A549 (cell line): ENCODE measurements around the gene EML4. TPM values are rescaled to one million over a fixed set of nuclear protein-coding genes. Genes with fewer than 3 reads are reported as not detected.

ENCODE experiments used
- ATAC-seq, 2 experiments: fragments of 200-7000 bp in 1 of 2; fragments of >200 bp in 1 of 2; cut with Nextera tagmentation in 1 of 2; cut with Tn5 transposase in 1 of 2; 3 replicates each; pipeline versions ENCODE4 v1.8.0 to v1.9.1; 2018 to 2020; ENCODE audit warnings: mild to moderate bottlenecking in 1 of 2, moderate library complexity in 1 of 2
- CTCF ChIA-PET: fragments of 300-600 bp; sonication (Branson Sonifier 250); formaldehyde crosslinking; extraction: SDS; loops from one replicate; lab custom pipeline; 2021; ENCODE audit warnings: antibody characterized with exemption, inconsistent platforms; lab: Yijun Ruan, JAX
- POLR2A ChIA-PET: fragments of 350-600 bp; formaldehyde crosslinking; extraction: SDS; loops from one replicate; lab custom pipeline; 2021; ENCODE audit warnings: antibody characterized with exemption, inconsistent platforms; lab: Yijun Ruan, JAX
- DNase-seq, 2 experiments: peaks; one replicate each; pipeline versions ENCODE4 v3.0.0 to v3.0.0-alpha.2; 2011 to 2016; ENCODE audit warnings: low read depth in 1 of 2, low spot score in 1 of 2
- FAIRE-seq: peaks from 2 replicates; lab custom pipeline; 2011; peaks lifted over from hg19 to GRCh38; lab: Jason Lieb, UNC
- H3K27ac ChIP-seq, 2 experiments: fragments of >200 bp; sonication (Bioruptor Twin); formaldehyde crosslinking; 3 replicates each; pipeline ENCODE4 v1.5.1; 2016 to 2017
- H3K4me1 ChIP-seq: fragments of >200 bp; sonication (Bioruptor Twin); formaldehyde crosslinking; 3 replicates; pipeline ENCODE4 v1.6.1; 2016
- H3K4me2 ChIP-seq: fragments of >200 bp; sonication (Bioruptor Twin); formaldehyde crosslinking; 3 replicates; pipeline ENCODE4 v1.6.1; 2016
- H3K4me3 ChIP-seq: fragments of >200 bp; sonication (Bioruptor Twin); formaldehyde crosslinking; 3 replicates; pipeline ENCODE4 v1.5.1; 2016
- H3K9me3 ChIP-seq: fragments of >200 bp; sonication (Bioruptor Twin); formaldehyde crosslinking; 3 replicates; pipeline ENCODE4 v1.6.1; 2016
- BHLHE40 ChIP-seq: IDR thresholded peaks from 2 replicates; pipeline ENCODE4 v1.6.1; 2012; ENCODE audit warnings: low read depth, low read length, inconsistent platforms
- CBX2 ChIP-seq: fragments of 200-600 bp; sonication (generic); IDR thresholded peaks from 2 replicates; pipeline ENCODE4 v1.6.1; 2016; ENCODE audit warnings: low read depth, mild to moderate bottlenecking, borderline replicate concordance
- CBX8 ChIP-seq: fragments of 200-600 bp; sonication (generic); IDR thresholded peaks from 2 replicates; pipeline ENCODE4 v1.6.1; 2016
- CEBPB ChIP-seq, 2 experiments: fragments of >200 bp in 1 of 2; sonication (Bioruptor Twin) in 1 of 2; formaldehyde crosslinking in 1 of 2; IDR thresholded peaks; 2 replicates each; pipeline ENCODE4 v1.6.1; 2012 to 2016
- CHD2 ChIP-seq: fragments of 150-350 bp; IDR thresholded peaks from 2 replicates; pipeline ENCODE4 v1.6.1; 2014; ENCODE audit warnings: low read length; ENCODE audit not compliant: partially characterized antibody
- EP300 ChIP-seq, 2 experiments: fragments of >200 bp; sonication (Bioruptor Twin); formaldehyde crosslinking; IDR thresholded peaks; 2 replicates in 1 of 2; 3 replicates in 1 of 2; pipeline ENCODE4 v1.6.1; 2016 to 2017
- ESRRA ChIP-seq: fragments of 150-350 bp; IDR thresholded peaks from 2 replicates; pipeline ENCODE4 v1.6.1; 2014; ENCODE audit warnings: mild to moderate bottlenecking, low read length, borderline replicate concordance
- FOSL2 ChIP-seq, 2 experiments: fragments of 450-650 bp in 1 of 2; fragments of >200 bp in 1 of 2; sonication (Bioruptor Twin) in 1 of 2; formaldehyde crosslinking; IDR thresholded peaks; 2 replicates each; pipeline versions ENCODE4 v1.5.0 to v1.6.1; 2016 to 2020; ENCODE audit warnings: mild to moderate bottlenecking in 1 of 2, moderate library complexity in 1 of 2
- FOXS1 ChIP-seq: fragments of 250-450 bp; sonication (Bioruptor Pico); IDR thresholded peaks from 2 replicates; pipeline ENCODE4 v1.5.0; 2020; ENCODE audit warnings: mild to moderate bottlenecking, moderate library complexity
- HEYL ChIP-seq: fragments of 250-450 bp; sonication (Bioruptor Pico); IDR thresholded peaks from 2 replicates; pipeline ENCODE4 v1.8.0; 2021; ENCODE audit warnings: mild to moderate bottlenecking, moderate library complexity
- KDM5A ChIP-seq: fragments of 200-600 bp; sonication (generic); IDR thresholded peaks from 2 replicates; pipeline ENCODE4 v1.6.1; 2016; ENCODE audit warnings: antibody characterized with exemption, mild to moderate bottlenecking
- MAFK ChIP-seq: fragments of 450-650 bp; IDR thresholded peaks from 2 replicates; pipeline ENCODE4 v1.6.1; 2014; ENCODE audit not compliant: partially characterized antibody
- MAZ ChIP-seq: fragments of 150-350 bp; IDR thresholded peaks from 2 replicates; pipeline ENCODE4 v1.6.1; 2014; ENCODE audit warnings: antibody characterized with exemption, low read depth, low read length, borderline replicate concordance
- MYC ChIP-seq: IDR thresholded peaks from 2 replicates; pipeline ENCODE4 v1.6.1; 2012; ENCODE audit warnings: mild to moderate bottlenecking, inconsistent platforms, low read length, improper control_type of control experiment, borderline replicate concordance
- NFE2L2 ChIP-seq: fragments of 150-350 bp; conservative IDR thresholded peaks from 2 replicates; pipeline ENCODE4 v1.6.1; 2014; ENCODE audit warnings: low read length
- NPAS2 ChIP-seq: fragments of 250-450 bp; sonication (Bioruptor Pico); IDR thresholded peaks from 2 replicates; pipeline ENCODE4 v1.8.0; 2022; ENCODE audit warnings: mild to moderate bottlenecking, moderate library complexity, borderline replicate concordance
- POLR2A ChIP-seq: IDR thresholded peaks from 2 replicates; pipeline ENCODE4 v1.6.1; 2012; ENCODE audit warnings: mild to moderate bottlenecking, low read length
- RCOR1 ChIP-seq: fragments of 150-350 bp; IDR thresholded peaks from 2 replicates; pipeline ENCODE4 v1.6.1; 2014; ENCODE audit warnings: antibody characterized with exemption, low read length, low read depth
- RNF2 ChIP-seq: fragments of 200-600 bp; sonication (generic); IDR thresholded peaks from 2 replicates; pipeline ENCODE4 v1.6.1; 2016; ENCODE audit warnings: low read depth, mild to moderate bottlenecking, antibody characterized with exemption, moderate library complexity, borderline replicate concordance
- SMC3 ChIP-seq: fragments of >200 bp; sonication (Bioruptor Twin); formaldehyde crosslinking; IDR thresholded peaks from 3 replicates; pipeline ENCODE4 v1.6.1; 2018; ENCODE audit warnings: inconsistent platforms
- SREBF2 ChIP-seq: fragments of 450-650 bp; IDR thresholded peaks from 2 replicates; pipeline ENCODE4 v1.6.1; 2014; ENCODE audit warnings: mild to moderate bottlenecking, moderate library complexity
- TFCP2L1 ChIP-seq: fragments of 250-450 bp; sonication (Bioruptor Pico); IDR thresholded peaks from 2 replicates; pipeline ENCODE4 v1.5.0; 2021; ENCODE audit warnings: mild to moderate bottlenecking
- ZFP36 ChIP-seq: fragments of 450-650 bp; IDR thresholded peaks from 2 replicates; pipeline ENCODE4 v1.6.1; 2014; ENCODE audit warnings: borderline replicate concordance; ENCODE audit not compliant: partially characterized antibody
- ZNF302 ChIP-seq: fragments of 250-450 bp; sonication (Bioruptor Pico); IDR thresholded peaks from 2 replicates; pipeline ENCODE4 v1.9.0; 2021; ENCODE audit warnings: inconsistent platforms, mild to moderate bottlenecking, moderate library complexity
- ZSCAN20 ChIP-seq: fragments of 250-450 bp; sonication (Bioruptor Pico); IDR thresholded peaks from 2 replicates; pipeline ENCODE4 v1.8.0; 2022; ENCODE audit warnings: mild to moderate bottlenecking, moderate library complexity
- WGBS: methylation state at CpG from one replicate; pipeline ENCODE4 v1.1.6; 2017; ENCODE audit errors: missing lambda C conversion rate; 5-methylcytosine and 5-hydroxymethylcytosine counted together
- polyA plus RNA-seq, 4 experiments: library from polyadenylated mRNA; depleted of rRNA in 3 of 4; stranded (reverse); fragments of >200 nt; fragmentation: RNase III in 1 of 4; extraction: RNeasy Plus Mini Kit Qiagen cat#74134 plus additional on column Dnase treatment in 1 of 4; gene quantifications; 2 replicates in 3 of 4; 3 replicates in 1 of 4; pipeline ENCODE4 v1.2.3, GENCODE V29; 2011 to 2017
- TF ChIP-seq, protein P1 (sequence below): IDR thresholded peaks from 2 replicates; pipeline ENCODE4 v1.6.1; 2012; ENCODE audit warnings: low read depth, borderline replicate concordance
- TF ChIP-seq, protein P2 (sequence below): fragments of 250-450 bp; sonication (Bioruptor Pico); IDR thresholded peaks from 2 replicates; pipeline ENCODE4 v1.5.0; 2021; ENCODE audit warnings: mild to moderate bottlenecking, moderate library complexity, borderline replicate concordance
- TF ChIP-seq, protein P3 (sequence below): IDR thresholded peaks from 2 replicates; pipeline ENCODE4 v1.6.1; 2012
- TF ChIP-seq, protein P4 (sequence below): fragments of 450-650 bp; IDR thresholded peaks from 2 replicates; pipeline ENCODE4 v1.6.1; 2014; ENCODE audit warnings: antibody characterized with exemption
- TF ChIP-seq, protein P5 (sequence below): fragments of 200-600 bp; sonication (generic); IDR thresholded peaks from 2 replicates; pipeline ENCODE4 v1.6.1; 2016; ENCODE audit warnings: antibody characterized with exemption, mild to moderate bottlenecking, moderate library complexity
- TF ChIP-seq, protein P6 (sequence below): fragments of >200 bp; sonication (Bioruptor Twin); formaldehyde crosslinking; IDR thresholded peaks from 3 replicates; pipeline ENCODE4 v1.5.1; 2016

Gene EML4
- polyA plus RNA-seq, 2 of the 4 experiments (the other 2 are of a cell fraction): 34.6 to 130 TPM

DNA sequence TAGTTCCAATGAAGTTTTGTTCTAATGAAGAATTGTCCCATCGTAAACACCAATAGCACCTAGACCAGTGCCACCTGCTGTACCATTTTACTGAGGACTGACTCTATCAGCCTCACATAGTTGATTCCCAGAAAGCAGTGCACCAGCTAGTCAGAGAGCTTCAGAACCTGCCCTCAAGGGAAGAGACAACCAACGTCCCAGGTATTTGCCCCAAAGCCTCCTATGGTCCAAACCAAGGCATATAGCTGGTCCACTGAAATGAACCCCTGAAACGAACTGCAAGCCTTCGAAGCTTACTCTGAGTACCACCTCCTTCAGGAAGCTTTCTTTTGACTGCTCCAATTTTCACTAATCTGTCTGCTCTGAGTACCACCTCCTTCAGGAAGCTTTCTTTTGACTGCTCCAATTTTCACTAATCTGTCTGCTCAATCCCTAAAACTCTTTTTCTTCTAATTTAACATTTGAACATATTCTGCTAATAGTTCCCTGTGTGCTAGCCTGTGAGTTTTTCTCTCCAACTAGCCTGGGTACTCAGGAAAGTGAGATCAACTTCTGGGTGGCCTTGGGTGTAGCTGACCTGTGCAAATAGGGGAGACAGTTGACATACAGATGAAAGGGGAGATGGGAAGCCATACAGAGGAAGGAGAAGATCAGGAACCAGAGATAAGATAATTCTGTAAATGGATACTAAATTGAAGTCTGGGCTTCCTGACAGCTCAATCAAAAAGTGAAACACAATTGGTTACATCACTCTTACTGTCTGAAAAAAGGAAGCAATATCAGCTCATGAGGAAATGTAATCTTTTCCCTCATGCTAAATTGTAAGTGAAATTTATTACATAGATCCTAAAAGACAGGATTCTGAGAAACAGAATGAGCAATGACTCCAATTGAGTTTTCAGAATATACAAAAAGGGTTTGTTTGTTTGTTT, 33.5 kb upstream of the EML4 start:
- CTCF ChIA-PET: interaction anchor here (0.6 to 5.3 kb wide), 8 partner anchors 10 to 61 kb away, joined by 3 to 25 read pairs (median 3); no protein-coding TSS in a partner anchor
- WGBS: 56% methylated on average over 4 of the region's 4 CpGs
- peaks cover 90% of the 10 kb centered on the region for H3K4me1 ChIP-seq
- TF ChIP-seq MYC: no peak
- no peak for TF ChIP-seq RNF2
- no peak for TF ChIP-seq RCOR1
- TF ChIP-seq, protein P1, sequence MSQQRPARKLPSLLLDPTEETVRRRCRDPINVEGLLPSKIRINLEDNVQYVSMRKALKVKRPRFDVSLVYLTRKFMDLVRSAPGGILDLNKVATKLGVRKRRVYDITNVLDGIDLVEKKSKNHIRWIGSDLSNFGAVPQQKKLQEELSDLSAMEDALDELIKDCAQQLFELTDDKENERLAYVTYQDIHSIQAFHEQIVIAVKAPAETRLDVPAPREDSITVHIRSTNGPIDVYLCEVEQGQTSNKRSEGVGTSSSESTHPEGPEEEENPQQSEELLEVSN: no peak
- no peak for TF ChIP-seq SMC3
- TF ChIP-seq ZFP36: no peak
- TF ChIP-seq, protein P2, sequence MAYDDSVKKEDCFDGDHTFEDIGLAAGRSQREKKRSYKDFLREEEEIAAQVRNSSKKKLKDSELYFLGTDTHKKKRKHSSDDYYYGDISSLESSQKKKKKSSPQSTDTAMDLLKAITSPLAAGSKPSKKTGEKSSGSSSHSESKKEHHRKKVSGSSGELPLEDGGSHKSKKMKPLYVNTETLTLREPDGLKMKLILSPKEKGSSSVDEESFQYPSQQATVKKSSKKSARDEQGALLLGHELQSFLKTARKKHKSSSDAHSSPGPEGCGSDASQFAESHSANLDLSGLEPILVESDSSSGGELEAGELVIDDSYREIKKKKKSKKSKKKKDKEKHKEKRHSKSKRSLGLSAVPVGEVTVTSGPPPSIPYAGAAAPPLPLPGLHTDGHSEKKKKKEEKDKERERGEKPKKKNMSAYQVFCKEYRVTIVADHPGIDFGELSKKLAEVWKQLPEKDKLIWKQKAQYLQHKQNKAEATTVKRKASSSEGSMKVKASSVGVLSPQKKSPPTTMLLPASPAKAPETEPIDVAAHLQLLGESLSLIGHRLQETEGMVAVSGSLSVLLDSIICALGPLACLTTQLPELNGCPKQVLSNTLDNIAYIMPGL: no peak
- TF ChIP-seq, protein P3, sequence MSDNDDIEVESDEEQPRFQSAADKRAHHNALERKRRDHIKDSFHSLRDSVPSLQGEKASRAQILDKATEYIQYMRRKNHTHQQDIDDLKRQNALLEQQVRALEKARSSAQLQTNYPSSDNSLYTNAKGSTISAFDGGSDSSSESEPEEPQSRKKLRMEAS: peak; percentile 27
- no peak for TF ChIP-seq ZSCAN20
- TF ChIP-seq CHD2: no peak
- no peak for TF ChIP-seq POLR2A
- TF ChIP-seq EP300 (IDR thresholded peaks at IDR 0.05): peak; percentile 57 to 67; a peak in 2 of 5 replicates
- TF ChIP-seq NPAS2 (CRISPR knock-in tag): no peak
- no peak for TF ChIP-seq CBX2
- no peak for TF ChIP-seq BHLHE40
- no peak for TF ChIP-seq FOSL2 (IDR thresholded peaks at IDR 0.05)
- TF ChIP-seq FOSL2 (CRISPR knock-in tag; IDR thresholded peaks at IDR 0.05): no peak
- no peak for TF ChIP-seq TFCP2L1 (CRISPR knock-in tag)
- peak; percentile 35 to 36; a peak in 2 of 4 replicates for TF ChIP-seq CEBPB (IDR thresholded peaks at IDR 0.05)
- TF ChIP-seq, protein P4, sequence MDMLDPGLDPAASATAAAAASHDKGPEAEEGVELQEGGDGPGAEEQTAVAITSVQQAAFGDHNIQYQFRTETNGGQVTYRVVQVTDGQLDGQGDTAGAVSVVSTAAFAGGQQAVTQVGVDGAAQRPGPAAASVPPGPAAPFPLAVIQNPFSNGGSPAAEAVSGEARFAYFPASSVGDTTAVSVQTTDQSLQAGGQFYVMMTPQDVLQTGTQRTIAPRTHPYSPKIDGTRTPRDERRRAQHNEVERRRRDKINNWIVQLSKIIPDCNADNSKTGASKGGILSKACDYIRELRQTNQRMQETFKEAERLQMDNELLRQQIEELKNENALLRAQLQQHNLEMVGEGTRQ: no peak
- no peak for TF ChIP-seq CBX8
- TF ChIP-seq NFE2L2: no peak
- TF ChIP-seq ZNF302 (CRISPR knock-in tag): no peak
- TF ChIP-seq FOXS1 (CRISPR knock-in tag): no peak
- no peak for TF ChIP-seq MAFK
- TF ChIP-seq HEYL (CRISPR knock-in tag): no peak
- TF ChIP-seq KDM5A: no peak
- no peak for TF ChIP-seq SREBF2
- TF ChIP-seq, protein P5, sequence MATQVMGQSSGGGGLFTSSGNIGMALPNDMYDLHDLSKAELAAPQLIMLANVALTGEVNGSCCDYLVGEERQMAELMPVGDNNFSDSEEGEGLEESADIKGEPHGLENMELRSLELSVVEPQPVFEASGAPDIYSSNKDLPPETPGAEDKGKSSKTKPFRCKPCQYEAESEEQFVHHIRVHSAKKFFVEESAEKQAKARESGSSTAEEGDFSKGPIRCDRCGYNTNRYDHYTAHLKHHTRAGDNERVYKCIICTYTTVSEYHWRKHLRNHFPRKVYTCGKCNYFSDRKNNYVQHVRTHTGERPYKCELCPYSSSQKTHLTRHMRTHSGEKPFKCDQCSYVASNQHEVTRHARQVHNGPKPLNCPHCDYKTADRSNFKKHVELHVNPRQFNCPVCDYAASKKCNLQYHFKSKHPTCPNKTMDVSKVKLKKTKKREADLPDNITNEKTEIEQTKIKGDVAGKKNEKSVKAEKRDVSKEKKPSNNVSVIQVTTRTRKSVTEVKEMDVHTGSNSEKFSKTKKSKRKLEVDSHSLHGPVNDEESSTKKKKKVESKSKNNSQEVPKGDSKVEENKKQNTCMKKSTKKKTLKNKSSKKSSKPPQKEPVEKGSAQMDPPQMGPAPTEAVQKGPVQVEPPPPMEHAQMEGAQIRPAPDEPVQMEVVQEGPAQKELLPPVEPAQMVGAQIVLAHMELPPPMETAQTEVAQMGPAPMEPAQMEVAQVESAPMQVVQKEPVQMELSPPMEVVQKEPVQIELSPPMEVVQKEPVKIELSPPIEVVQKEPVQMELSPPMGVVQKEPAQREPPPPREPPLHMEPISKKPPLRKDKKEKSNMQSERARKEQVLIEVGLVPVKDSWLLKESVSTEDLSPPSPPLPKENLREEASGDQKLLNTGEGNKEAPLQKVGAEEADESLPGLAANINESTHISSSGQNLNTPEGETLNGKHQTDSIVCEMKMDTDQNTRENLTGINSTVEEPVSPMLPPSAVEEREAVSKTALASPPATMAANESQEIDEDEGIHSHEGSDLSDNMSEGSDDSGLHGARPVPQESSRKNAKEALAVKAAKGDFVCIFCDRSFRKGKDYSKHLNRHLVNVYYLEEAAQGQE: no peak
- TF ChIP-seq ESRRA: no peak
- TF ChIP-seq, protein P6, sequence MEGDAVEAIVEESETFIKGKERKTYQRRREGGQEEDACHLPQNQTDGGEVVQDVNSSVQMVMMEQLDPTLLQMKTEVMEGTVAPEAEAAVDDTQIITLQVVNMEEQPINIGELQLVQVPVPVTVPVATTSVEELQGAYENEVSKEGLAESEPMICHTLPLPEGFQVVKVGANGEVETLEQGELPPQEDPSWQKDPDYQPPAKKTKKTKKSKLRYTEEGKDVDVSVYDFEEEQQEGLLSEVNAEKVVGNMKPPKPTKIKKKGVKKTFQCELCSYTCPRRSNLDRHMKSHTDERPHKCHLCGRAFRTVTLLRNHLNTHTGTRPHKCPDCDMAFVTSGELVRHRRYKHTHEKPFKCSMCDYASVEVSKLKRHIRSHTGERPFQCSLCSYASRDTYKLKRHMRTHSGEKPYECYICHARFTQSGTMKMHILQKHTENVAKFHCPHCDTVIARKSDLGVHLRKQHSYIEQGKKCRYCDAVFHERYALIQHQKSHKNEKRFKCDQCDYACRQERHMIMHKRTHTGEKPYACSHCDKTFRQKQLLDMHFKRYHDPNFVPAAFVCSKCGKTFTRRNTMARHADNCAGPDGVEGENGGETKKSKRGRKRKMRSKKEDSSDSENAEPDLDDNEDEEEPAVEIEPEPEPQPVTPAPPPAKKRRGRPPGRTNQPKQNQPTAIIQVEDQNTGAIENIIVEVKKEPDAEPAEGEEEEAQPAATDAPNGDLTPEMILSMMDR: no peak
- no peak for TF ChIP-seq MAZ

More for the DNA sequence above, 33.5 kb upstream of the EML4 start:
- H3K4me3 ChIP-seq: no peak overlapping the region
- ATAC-seq: no peak
- POLR2A ChIA-PET: no interaction called here
- H3K27ac ChIP-seq: peak overlapping the region; percentile 62 to 87
- no peak for FAIRE-seq
- DNase-seq: peak in 1 of 2 experiments; percentile 58
- H3K4me2 ChIP-seq: peak overlapping the region; percentile 51
- H3K9me3 ChIP-seq: no peaks in the 10 kb centered on the region
